Superior temporal gyrus (tissue), 1 donor: ENCODE measurements around the gene CDK11B.

ENCODE experiments used
- DNase-seq: peaks from one replicate; pipeline ENCODE4 v3.0.0-alpha.2; 2016; ENCODE audit errors: extremely low spot score

CDK11B gene

GRCh38 chr1:1615256-1616044 lies 43.4 kb downstream of the CDK11B start, which contains the start of gene MIB2:
MIB2 (plus strand) TSS chr1:1615500; CDS start chr1:1623453, 7,953 bp downstream.
- peak; percentile 98 for DNase-seq

GRCh38 chr1:1614954-1615255 lies 43.9 kb downstream of the CDK11B start:
- DNase-seq, result no peak

GRCh38 chr1:1614204-1614953 lies 44.4 kb downstream of the CDK11B start:
- peak; percentile 38 for DNase-seq

GRCh38 chr1:1613509-1614082 lies 45.2 kb downstream of the CDK11B start:
- no peak for DNase-seq

GRCh38 chr1:1612104-1612400 lies 46.8 kb downstream of the CDK11B start:
- no peak for DNase-seq

- DNase-seq, result no peak
These were observed 48.0 kb downstream of the CDK11B start for GRCh38 chr1:1610796-1611195.

- no peak for DNase-seq
These were observed 48.9 kb downstream of the CDK11B start for GRCh38 chr1:1609822-1610485.

- DNase-seq, result no peak
These were observed 52.6 kb downstream of the CDK11B start for GRCh38 chr1:1606232-1606631.

GRCh38 chr1:1605724-1606123 lies 53.1 kb downstream of the CDK11B start:
- DNase-seq, result no peak

GRCh38 chr1:1605034-1605591 lies 53.7 kb downstream of the CDK11B start:
- DNase-seq, result no peak

- DNase-seq, result no peak
These were observed 54.3 kb downstream of the CDK11B start for GRCh38 chr1:1604374-1605033.

GRCh38 chr1:1603671-1604373 lies 55.0 kb downstream of the CDK11B start:
- DNase-seq, result no peak

- no peak for DNase-seq
These were observed 55.8 kb downstream of the CDK11B start for GRCh38 chr1:1602968-1603506.

- DNase-seq, result peak; percentile 14
These were observed 56.4 kb downstream of the CDK11B start for GRCh38 chr1:1602304-1602967.

GRCh38 chr1:1601564-1602303 lies 57.1 kb downstream of the CDK11B start:
- no peak for DNase-seq

GRCh38 chr1:1600861-1601563 lies 57.8 kb downstream of the CDK11B start:
- no peak for DNase-seq

GRCh38 chr1:1599935-1600860 lies 58.6 kb downstream of the CDK11B start, which contains the start of gene FNDC10:
FNDC10 (minus strand) TSS chr1:1600135; CDS start chr1:1600015, 120 bp downstream.
- DNase-seq, result no peak
